HepG2 (cell line): Measurements from ENCODE around the gene NT5C1A. TPM values are rescaled to one million over a fixed set of nuclear protein-coding genes. Genes with fewer than 3 reads are reported as not detected.

Source experiments
- ATAC-seq: fragments of 200-7000 bp; cut with Tn5 transposase; 3 replicates; pipeline ENCODE4 v1.9.1; 2020; ENCODE audit warnings: mild to moderate bottlenecking, moderate library complexity
- BruUV-seq: library from RNA; stranded (reverse); fragments of 400-500 nt; replicated peaks from 2 replicates; lab custom pipeline; 2021; lab: Mats Ljungman, UMichigan
- CTCF ChIA-PET: fragments of 300-600 bp; formaldehyde crosslinking; extraction: SDS; loops from one replicate; lab custom pipeline; 2021; ENCODE audit warnings: low total read pairs, inconsistent platforms, low intra/inter-chr PET ratio; lab: Yijun Ruan, JAX
- POLR2A ChIA-PET: fragments of 350-600 bp; sonication (Branson Sonifier 250); formaldehyde crosslinking; loops from one replicate; lab custom pipeline; 2020; ENCODE audit warnings: antibody characterized with exemption, inconsistent platforms; lab: Yijun Ruan, JAX
- DNase-seq: peaks from one replicate; pipeline ENCODE4 v3.0.0-alpha.2; 2015; ENCODE audit warnings: low spot score
- FAIRE-seq: peaks from 3 replicates; lab custom pipeline; 2011; peaks lifted over from hg19 to GRCh38; lab: Jason Lieb, UNC
- H2AFZ ChIP-seq: one replicate; pipeline ENCODE4 v1.6.1; 2011; ENCODE audit warnings: low read length, inconsistent platforms
- H3K27ac ChIP-seq: fragments of 300-600 bp; 3 replicates; pipeline ENCODE4 v1.8.0; 2011; ENCODE audit warnings: mixed run types, mild to moderate bottlenecking, mixed read lengths, low read length, inconsistent platforms; ENCODE audit not compliant: insufficient read depth; ENCODE audit errors: extremely low read length
- H3K27me3 ChIP-seq, 2 experiments: fragments of 200-600 bp in 1 of 2; 2 replicates in 1 of 2; 3 replicates in 1 of 2; pipeline versions ENCODE4 v1.6.0 to v1.8.0; 2011; ENCODE audit warnings: low read length in 2 of 2, mild to moderate bottlenecking in 2 of 2, moderate library complexity in 2 of 2, inconsistent platforms in 1 of 2; ENCODE audit not compliant: insufficient read depth in 2 of 2, control insufficient read depth in 1 of 2
- H3K36me3 ChIP-seq, 2 experiments: fragments of 200-600 bp in 1 of 2; replicated peaks in 1 of 2; 2 replicates in 1 of 2; 3 replicates in 1 of 2; pipeline versions ENCODE4 v1.5.1 to v1.8.0; 2011; ENCODE audit warnings: low read length in 2 of 2, inconsistent platforms in 1 of 2; ENCODE audit not compliant: insufficient read depth in 2 of 2, control insufficient read depth in 1 of 2
- H3K4me1 ChIP-seq: 2 replicates; pipeline ENCODE4 v1.5.1; 2012; ENCODE audit warnings: low read length, inconsistent platforms; ENCODE audit not compliant: insufficient read depth
- H3K4me2 ChIP-seq: 2 replicates; pipeline ENCODE4 v1.6.0; 2011; ENCODE audit warnings: low read depth, low read length, inconsistent platforms
- H3K4me3 ChIP-seq, 3 experiments: fragments of 200-600 bp in 1 of 3; sonication (generic), shearing (Covaris generic) in 1 of 3; replicated peaks in 1 of 3; 2 replicates each; pipeline ENCODE4 v1.5.1; 2011 to 2016; ENCODE audit warnings: low read length in 3 of 3, inconsistent platforms in 2 of 3, low read depth in 2 of 3, mild to moderate bottlenecking in 2 of 3, control low read depth in 1 of 3, mixed read lengths in 1 of 3; ENCODE audit not compliant: insufficient read depth in 1 of 3
- H3K79me2 ChIP-seq: one replicate; pipeline ENCODE4 v1.6.1; 2011; ENCODE audit warnings: low read length, inconsistent platforms; ENCODE audit not compliant: insufficient read depth
- H3K9ac ChIP-seq: 2 replicates; pipeline ENCODE4 v1.6.0; 2011; ENCODE audit warnings: mild to moderate bottlenecking, low read depth, low read length, inconsistent platforms; ENCODE audit not compliant: insufficient read depth
- H3K9me3 ChIP-seq: 2 replicates; pipeline ENCODE4 v1.5.1; 2012; ENCODE audit warnings: mild to moderate bottlenecking, low read length
- H4K20me1 ChIP-seq: 2 replicates; pipeline ENCODE4 v1.6.0; 2011; ENCODE audit warnings: inconsistent platforms, mild to moderate bottlenecking, low read length, moderate library complexity; ENCODE audit not compliant: insufficient read depth
- HNF4A ChIP-seq: sonication (generic); formaldehyde crosslinking; IDR thresholded peaks from 2 replicates; pipeline ENCODE4 v1.4.0; 2020; ENCODE audit warnings: missing genetic modification reagents
- HNRNPLL ChIP-seq: fragments of 200-400 bp; formaldehyde crosslinking; IDR thresholded peaks from 2 replicates; pipeline ENCODE4 v1.6.1; 2017; ENCODE audit warnings: mild to moderate bottlenecking, low read depth, low read length; ENCODE audit not compliant: poor library complexity, severe bottlenecking
- HOXA3 ChIP-seq: sonication (generic); formaldehyde crosslinking; IDR thresholded peaks from 2 replicates; pipeline ENCODE4 v1.5.0; 2020; ENCODE audit warnings: missing genetic modification reagents
- MTF2 ChIP-seq: sonication (generic); formaldehyde crosslinking; IDR thresholded peaks from 2 replicates; pipeline ENCODE4 v1.5.0; 2020; ENCODE audit warnings: missing genetic modification reagents, borderline replicate concordance
- REL ChIP-seq: sonication (generic); formaldehyde crosslinking; conservative IDR thresholded peaks from 2 replicates; pipeline ENCODE4 v1.8.0; 2022; ENCODE audit warnings: mild to moderate bottlenecking, missing genetic modification reagents, moderate library complexity
- SIX4 ChIP-seq: sonication (generic); formaldehyde crosslinking; IDR thresholded peaks from 2 replicates; pipeline ENCODE4 v1.4.0; 2020; ENCODE audit warnings: missing genetic modification reagents
- SRSF4 ChIP-seq: fragments of 200-400 bp; formaldehyde crosslinking; IDR thresholded peaks from one replicate; pipeline ENCODE4 v1.6.1; 2018; ENCODE audit warnings: mild to moderate bottlenecking, low read depth, low read length, moderate library complexity; ENCODE audit not compliant: poor library complexity, severe bottlenecking
- TEF ChIP-seq: sonication (generic); formaldehyde crosslinking; IDR thresholded peaks from 2 replicates; pipeline ENCODE4 v1.5.0; 2020; ENCODE audit warnings: missing genetic modification reagents
- TSC22D2 ChIP-seq: sonication (generic); formaldehyde crosslinking; IDR thresholded peaks from 2 replicates; pipeline ENCODE4 v1.5.1; 2020; ENCODE audit warnings: missing genetic modification reagents, mild to moderate bottlenecking, borderline replicate concordance
- ZFY ChIP-seq: sonication (generic); formaldehyde crosslinking; IDR thresholded peaks from 2 replicates; pipeline ENCODE4 v1.4.0; 2020; ENCODE audit warnings: missing genetic modification reagents
- ZNF256 ChIP-seq: sonication (generic); formaldehyde crosslinking; conservative IDR thresholded peaks from 2 replicates; pipeline ENCODE4 v1.4.0; 2020; ENCODE audit warnings: missing genetic modification reagents
- ZNF468 ChIP-seq: sonication (generic); formaldehyde crosslinking; IDR thresholded peaks from 2 replicates; pipeline ENCODE4 v1.8.0; 2022; ENCODE audit warnings: mild to moderate bottlenecking, moderate library complexity, missing genetic modification reagents
- ZNF709 ChIP-seq: sonication (generic); formaldehyde crosslinking; IDR thresholded peaks from 2 replicates; pipeline ENCODE4 v1.5.0; 2020; ENCODE audit warnings: mild to moderate bottlenecking, missing genetic modification reagents
- WGBS: methylation state at CpG from one replicate; pipeline ENCODE4 v1.1.6; 2017; ENCODE audit warnings: low lambda C conversion rate; 5-methylcytosine and 5-hydroxymethylcytosine counted together
- in situ Hi-C: cut with HindIII; loops from 2 replicates; pipeline ENCODE4 v1.10.0; 2017; ENCODE audit warnings: low pct_unique_long_range_greater_than_20kb; ENCODE audit not compliant: extremely low pct_ligation_motif_present
- intact Hi-C: fragments of 100-400 bp; cut with micrococcal nuclease; formaldehyde crosslinking; loops from one replicate; pipeline ENCODE4 v1.10.0; 2022; ENCODE audit not compliant: unreplicated experiment
- polyA plus RNA-seq, 8 experiments: library from polyadenylated mRNA; depleted of rRNA in 3 of 8; stranded (reverse) in 7 of 8; unstranded in 1 of 8; fragments of >200 nt; fragmentation: Illumina TruSeq in 4 of 8; extraction: Trizol in 4 of 8; gene quantifications; 2 replicates each; pipeline versions ENCODE4 v1.2.1 to v1.2.3, GENCODE V29; 2011 to 2016; ENCODE audit warnings: low read depth in 4 of 8, missing spikeins in 1 of 8, mixed read lengths in 1 of 8; ENCODE audit not compliant: insufficient read depth in 1 of 8
- total RNA-seq, 5 experiments: library from RNA; depleted of rRNA; stranded (reverse); fragments of >200 nt; fragmentation: Illumina TruSeq; extraction: Trizol; gene quantifications; 2 replicates each; pipeline ENCODE4 v1.2.3, GENCODE V29; 2016; ENCODE audit warnings: low read depth in 1 of 5
- TF ChIP-seq, protein P1 (sequence below), 2 experiments: sonication (generic) in 1 of 2; formaldehyde crosslinking in 1 of 2; IDR thresholded peaks; 2 replicates each; pipeline versions ENCODE4 v1.5.1 to v1.6.1; 2011 to 2020; ENCODE audit warnings: borderline replicate concordance in 1 of 2, low read depth in 1 of 2, low read length in 1 of 2, mild to moderate bottlenecking in 1 of 2, missing genetic modification reagents in 1 of 2, moderate library complexity in 1 of 2

The NT5C1A gene
- total and polyA plus RNA-seq, 2 of the 13 experiments (the other 11 are each of a cell fraction or from before 2014, with no cell fraction given): not detected

DNA sequence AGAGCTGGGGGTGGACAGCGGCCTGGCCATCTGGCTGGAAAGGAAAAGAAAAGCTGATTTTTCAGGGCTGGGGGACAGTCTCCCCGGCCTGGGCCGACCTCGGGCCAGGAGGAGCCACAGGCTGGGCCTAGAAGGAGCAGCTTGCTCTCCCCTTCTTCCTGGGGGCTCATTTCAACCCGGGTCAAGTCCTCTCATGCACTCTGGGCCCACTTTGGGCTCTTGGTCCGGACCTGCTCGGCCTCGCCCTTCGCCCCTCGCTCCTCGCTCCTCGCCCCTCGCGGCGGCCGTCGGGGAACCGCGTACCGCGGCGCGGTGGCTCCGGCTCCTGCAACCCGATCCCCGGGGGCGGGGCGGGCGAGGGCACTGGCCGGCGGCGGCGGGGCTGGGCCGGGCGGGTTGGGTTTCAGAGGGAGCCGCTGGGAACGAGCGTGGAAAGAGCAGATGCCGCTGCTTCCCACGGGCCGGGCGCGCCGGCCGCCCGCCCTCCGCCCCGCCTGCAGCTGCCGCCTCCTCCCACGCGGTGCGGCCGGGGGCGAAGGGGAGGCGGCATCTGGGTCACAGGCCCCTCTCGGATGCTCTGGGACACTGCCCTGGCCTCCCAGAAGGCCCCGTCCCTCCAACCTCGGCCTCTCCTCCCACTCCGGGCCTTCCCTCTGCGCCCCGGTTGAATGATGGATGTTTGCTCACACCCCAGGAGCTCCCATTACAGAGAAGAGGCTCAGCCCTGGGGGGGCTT, 39.1 kb downstream of the NT5C1A start (continued):
- TF ChIP-seq HNRNPLL: peak; percentile 28
- no peak for TF ChIP-seq HOXA3 (CRISPR knock-in tag)
- no peak for TF ChIP-seq HNF4A (CRISPR knock-in tag)
- TF ChIP-seq ZNF468 (CRISPR knock-in tag): no peak
- peak; percentile 35; the same call in 1 of the 2 replicates for TF ChIP-seq ZFY (CRISPR knock-in tag)
- peak; percentile 65; the same call in 1 of the 2 replicates for TF ChIP-seq SIX4 (CRISPR knock-in tag)
- peak; percentile 73; the same call in 1 of the 2 replicates for TF ChIP-seq MTF2 (CRISPR knock-in tag)

GRCh38 chr1:39632323-39632681, 39.6 kb downstream of the NT5C1A start:
- no TSS peak for BruUV-seq
- Histone ChIP-seq H3K27me3 (peaks cover 1 to 65% of the 10 kb centered on the region in 2 experiments; a peak in 4 of 5 replicates), H3K27ac (no peak overlapping the region), H3K4me3 (peak overlapping the region in 1 of 3 experiments; percentile 61; a peak in 1 of 6 replicates), H3K4me2 (no peak overlapping the region), H3K9ac (no peak overlapping the region), H4K20me1 (no peaks in the 10 kb centered on the region), H3K79me2 (no peaks in the 10 kb centered on the region), H3K4me1 (no peaks in the 10 kb centered on the region), H3K9me3 (no peaks in the 10 kb centered on the region), H2AFZ (no peak overlapping the region), H3K36me3 (no peaks in the 10 kb centered on the region)
- in situ Hi-C loops (no loop called here), intact Hi-C loops (no loop called here)
- ATAC-seq (no peak; the same call in 2 of the 3 replicates), FAIRE-seq (no peak), DNase-seq (no peak)
- TF ChIP-seq REL (CRISPR knock-in tag): no peak
- TF ChIP-seq TSC22D2 (CRISPR knock-in tag): no peak
- TF ChIP-seq TEF (CRISPR knock-in tag): no peak
- no peak for TF ChIP-seq SRSF4
- TF ChIP-seq ZNF709 (CRISPR knock-in tag): no peak
- TF ChIP-seq, protein P1, sequence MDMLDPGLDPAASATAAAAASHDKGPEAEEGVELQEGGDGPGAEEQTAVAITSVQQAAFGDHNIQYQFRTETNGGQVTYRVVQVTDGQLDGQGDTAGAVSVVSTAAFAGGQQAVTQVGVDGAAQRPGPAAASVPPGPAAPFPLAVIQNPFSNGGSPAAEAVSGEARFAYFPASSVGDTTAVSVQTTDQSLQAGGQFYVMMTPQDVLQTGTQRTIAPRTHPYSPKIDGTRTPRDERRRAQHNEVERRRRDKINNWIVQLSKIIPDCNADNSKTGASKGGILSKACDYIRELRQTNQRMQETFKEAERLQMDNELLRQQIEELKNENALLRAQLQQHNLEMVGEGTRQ (IDR thresholded peaks at IDR 0.05; ENCODE audit: low read depth, low read length): no peak
- TF ChIP-seq, protein P1 (CRISPR knock-in tag; IDR thresholded peaks at IDR 0.05; ENCODE audit: borderline replicate concordance): no peak
- TF ChIP-seq ZNF256 (CRISPR knock-in tag): no peak
- WGBS: 83% methylated on average over 2 of the region's 5 CpGs
- ChIA-PET POLR2A (no interaction called here), CTCF (no interaction called here)
